Epithelial cell of esophagus (primary cell): ENCODE data around the gene GTPBP2.

Experiments used
- DNase-seq: peaks from one replicate; pipeline ENCODE4 v3.0.0; 2010; ENCODE audit warnings: low read depth
- H3K4me3 ChIP-seq: 2 replicates; pipeline ENCODE4 v1.5.1; 2011; ENCODE audit warnings: mild to moderate bottlenecking, low read length, control low read depth
- CTCF ChIP-seq: IDR thresholded peaks from 2 replicates; pipeline ENCODE4 v1.5.1; 2011; ENCODE audit warnings: low read depth, mild to moderate bottlenecking, low read length, control low read depth, inconsistent platforms; ENCODE audit not compliant: insufficient read depth; ENCODE audit errors: missing control alignments

The GTPBP2 gene

GRCh38 chr6:43629104-43629504 is at the start of gene GTPBP2:
TSS of gene GTPBP2 (minus strand) at chr6:43629264. CDS start at chr6:43629162, 102 bp downstream.
- DNase-seq: peak; percentile 100
- no peak for TF ChIP-seq CTCF
- H3K4me3 ChIP-seq: peak within 1 kb of the TSS; percentile 82

GRCh38 chr6:43678341-43678740 is 49.3 kb upstream of the GTPBP2 start:
- TF ChIP-seq CTCF: no peak
- H3K4me3 ChIP-seq: no peak overlapping the region
- DNase-seq: no peak

- TF ChIP-seq CTCF: no peak
- DNase-seq: no peak
These were observed 48.7 kb upstream of the GTPBP2 start for GRCh38 chr6:43677759-43678158.

GRCh38 chr6:43676962-43677606 is 48.0 kb upstream of the GTPBP2 start:
- TF ChIP-seq CTCF: no peak
- DNase-seq: no peak
- no peak overlapping the region for H3K4me3 ChIP-seq

More at GRCh38 chr6:43677759-43678158, 48.7 kb upstream of the GTPBP2 start:
- H3K4me3 ChIP-seq: no peak overlapping the region

- H3K4me3 ChIP-seq: no peak overlapping the region
- no peak for DNase-seq
- TF ChIP-seq CTCF: no peak
These were observed 45.9 kb upstream of the GTPBP2 start for GRCh38 chr6:43674921-43675320.

GRCh38 chr6:43674291-43674690 is 45.2 kb upstream of the GTPBP2 start:
- no peak for TF ChIP-seq CTCF
- no peak for DNase-seq
- H3K4me3 ChIP-seq: no peak overlapping the region

- no peak for TF ChIP-seq CTCF
- no peak for DNase-seq
- no peak overlapping the region for H3K4me3 ChIP-seq
These were observed 44.5 kb upstream of the GTPBP2 start for GRCh38 chr6:43673444-43674084.
